ENCODE results near the gene KLK12. TPM values are rescaled to one million over a fixed set of nuclear protein-coding genes. Genes with fewer than 3 reads are reported as not detected.

KLK12 gene, protein sequence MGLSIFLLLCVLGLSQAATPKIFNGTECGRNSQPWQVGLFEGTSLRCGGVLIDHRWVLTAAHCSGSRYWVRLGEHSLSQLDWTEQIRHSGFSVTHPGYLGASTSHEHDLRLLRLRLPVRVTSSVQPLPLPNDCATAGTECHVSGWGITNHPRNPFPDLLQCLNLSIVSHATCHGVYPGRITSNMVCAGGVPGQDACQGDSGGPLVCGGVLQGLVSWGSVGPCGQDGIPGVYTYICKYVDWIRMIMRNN
- polyA plus RNA-seq (2013), result not detected

DNA sequence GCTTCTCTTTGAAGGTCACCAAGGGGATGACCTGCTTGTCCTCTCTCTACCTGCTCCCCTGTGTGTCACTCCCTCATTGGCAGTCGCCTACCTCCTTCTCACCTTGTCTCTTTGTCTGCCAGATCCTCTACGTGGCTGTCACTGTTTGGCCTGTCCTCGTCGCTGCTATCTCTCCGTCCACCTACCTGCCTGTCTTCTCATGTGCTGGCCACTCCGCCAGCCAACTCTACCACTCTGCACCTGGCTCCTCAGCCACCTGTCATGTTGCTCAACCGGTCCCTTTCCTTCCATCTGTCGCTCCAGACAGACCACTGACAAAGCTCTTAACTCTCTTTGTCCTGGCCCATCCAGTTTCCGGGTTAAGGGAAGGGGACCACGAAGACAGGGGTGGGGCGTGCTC, at the start of gene KLK12:
TSS of gene KLK12 (minus strand) at position 299 of the 400 bp plus-strand sequence. CDS start 381 bp downstream, outside the sequence.
- CTCF ChIA-PET, result no interaction called here
- 55% methylated on average over 5 of the region's 11 CpGs for WGBS (ENCODE audit: insufficient coverage)

DNA sequence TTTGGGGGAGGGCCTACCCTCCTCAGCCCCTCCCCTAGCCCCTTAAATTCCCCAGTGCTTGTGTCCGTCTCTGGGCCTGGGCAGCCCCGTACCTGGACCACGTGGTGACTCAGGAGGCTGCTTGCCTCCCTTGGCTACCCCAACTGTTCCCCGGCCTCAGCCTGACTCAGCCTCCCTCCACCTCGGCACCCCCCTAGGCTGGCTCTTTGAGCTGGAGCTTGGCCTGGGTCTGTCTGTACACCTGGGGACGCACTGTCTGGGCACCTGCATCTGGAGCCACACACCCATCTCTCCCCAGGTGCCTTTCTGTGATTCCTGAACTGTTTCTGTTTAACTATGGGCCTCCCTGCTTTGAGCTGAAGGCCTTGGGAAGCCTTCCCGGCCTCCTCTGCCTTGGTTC, 49.7 kb upstream of the KLK12 start:
- Histone ChIP-seq H3K4me3 (ENCODE audit: control insufficient read depth in 1 of 7, extremely low read depth in 1 of 7, insufficient read depth in 4 of 7, low read depth in 2 of 7, low read length in 6 of 7) (no peak overlapping the region), H3K27ac (ENCODE audit: insufficient read depth in 1 of 2, low read depth in 1 of 2, low read length in 2 of 2, poor library complexity in 1 of 2, severe bottlenecking in 2 of 2) (no peak overlapping the region), H3K4me1 (ENCODE audit: control extremely low read depth in 1 of 4, control insufficient read depth in 4 of 4, insufficient read depth in 4 of 4, low read length in 3 of 4) (no peaks in the 10 kb centered on the region), H3K27me3 (replicated peaks in 2 of 5; ENCODE audit: control insufficient read depth in 4 of 5, insufficient read depth in 5 of 5, low read length in 4 of 5) (peaks cover 0 to 22% (median 0%) of the 10 kb centered on the region in 5 experiments), H3K36me3 (ENCODE audit: control insufficient read depth in 4 of 4, insufficient read depth in 4 of 4, low read length in 3 of 4) (no peaks in the 10 kb centered on the region), H3K9me3 (ENCODE audit: control extremely low read depth in 1 of 5, control insufficient read depth in 4 of 5, insufficient read depth in 2 of 5, low read depth in 1 of 5, low read length in 4 of 5) (no peaks in the 10 kb centered on the region)
- CTCF ChIA-PET, result no interaction called here
- POLR2A ChIA-PET, result no interaction called here
- no peak for DNase-seq
- WGBS (ENCODE audit: insufficient coverage), result 88% methylated on average over 6 of the region's 7 CpGs

More for the DNA sequence above, at the start of gene KLK12:
- peaks cover 0 to 28% (median 0%) of the 10 kb centered on the region in 5 experiments for H3K27me3 ChIP-seq (replicated peaks in 2 of 5; ENCODE audit: control insufficient read depth in 4 of 5, insufficient read depth in 5 of 5, low read length in 4 of 5)
- no peaks in the 10 kb centered on the region for H3K4me1 ChIP-seq (ENCODE audit: control extremely low read depth in 1 of 4, control insufficient read depth in 4 of 4, insufficient read depth in 4 of 4, low read length in 3 of 4)
- no peak for DNase-seq
- no peak within 1 kb of the TSS for H3K4me3 ChIP-seq (ENCODE audit: control insufficient read depth in 1 of 7, extremely low read depth in 1 of 7, insufficient read depth in 4 of 7, low read depth in 2 of 7, low read length in 6 of 7)
- POLR2A ChIA-PET, result no interaction called here
- H3K9me3 ChIP-seq (ENCODE audit: control extremely low read depth in 1 of 5, control insufficient read depth in 4 of 5, insufficient read depth in 2 of 5, low read depth in 1 of 5, low read length in 4 of 5), result no peaks in the 10 kb centered on the region
- H3K36me3 ChIP-seq (ENCODE audit: control insufficient read depth in 4 of 4, insufficient read depth in 4 of 4, low read length in 3 of 4), result no peaks in the 10 kb centered on the region
- no peak within 1 kb of the TSS for H3K27ac ChIP-seq (ENCODE audit: insufficient read depth in 1 of 2, low read depth in 1 of 2, low read length in 2 of 2, poor library complexity in 1 of 2, severe bottlenecking in 2 of 2)

DNA sequence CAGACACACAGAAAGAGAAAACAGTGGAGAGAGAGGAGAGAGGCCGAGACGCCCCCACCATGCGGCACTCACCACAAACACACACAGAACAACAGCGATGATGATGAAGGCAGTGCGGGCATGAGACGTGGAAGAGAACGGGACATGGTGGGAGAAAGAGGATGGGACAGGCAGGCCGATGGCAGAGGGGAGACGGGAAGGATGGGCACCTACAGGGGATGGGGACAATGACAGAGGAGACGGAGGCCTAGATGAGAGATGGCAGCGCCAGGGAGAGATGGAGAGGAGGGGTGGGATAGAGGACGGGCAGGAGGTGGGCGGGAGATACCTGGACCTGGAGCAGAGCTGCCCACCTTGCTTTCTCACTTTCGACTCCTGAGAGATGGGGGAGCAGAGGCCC, 49.0 kb upstream of the KLK12 start:
- WGBS (ENCODE audit: insufficient coverage), result 85% methylated on average over 6 of the region's 14 CpGs
- Histone ChIP-seq H3K4me3 (ENCODE audit: control insufficient read depth in 1 of 7, extremely low read depth in 1 of 7, insufficient read depth in 4 of 7, low read depth in 2 of 7, low read length in 6 of 7) (no peak overlapping the region), H3K27ac (ENCODE audit: insufficient read depth in 1 of 2, low read depth in 1 of 2, low read length in 2 of 2, poor library complexity in 1 of 2, severe bottlenecking in 2 of 2) (no peak overlapping the region), H3K9me3 (ENCODE audit: control extremely low read depth in 1 of 5, control insufficient read depth in 4 of 5, insufficient read depth in 2 of 5, low read depth in 1 of 5, low read length in 4 of 5) (no peaks in the 10 kb centered on the region), H3K36me3 (ENCODE audit: control insufficient read depth in 4 of 4, insufficient read depth in 4 of 4, low read length in 3 of 4) (no peaks in the 10 kb centered on the region), H3K27me3 (replicated peaks in 2 of 5; ENCODE audit: control insufficient read depth in 4 of 5, insufficient read depth in 5 of 5, low read length in 4 of 5) (peaks cover 0 to 22% (median 0%) of the 10 kb centered on the region in 5 experiments), H3K4me1 (ENCODE audit: control extremely low read depth in 1 of 4, control insufficient read depth in 4 of 4, insufficient read depth in 4 of 4, low read length in 3 of 4) (no peaks in the 10 kb centered on the region)
- ChIA-PET POLR2A (no interaction called here), CTCF (interaction anchor here (1.1 kb wide), 1 partner anchor 12 kb away, joined by 4 read pairs; no protein-coding TSS in a partner anchor)
- no peak for DNase-seq

DNA sequence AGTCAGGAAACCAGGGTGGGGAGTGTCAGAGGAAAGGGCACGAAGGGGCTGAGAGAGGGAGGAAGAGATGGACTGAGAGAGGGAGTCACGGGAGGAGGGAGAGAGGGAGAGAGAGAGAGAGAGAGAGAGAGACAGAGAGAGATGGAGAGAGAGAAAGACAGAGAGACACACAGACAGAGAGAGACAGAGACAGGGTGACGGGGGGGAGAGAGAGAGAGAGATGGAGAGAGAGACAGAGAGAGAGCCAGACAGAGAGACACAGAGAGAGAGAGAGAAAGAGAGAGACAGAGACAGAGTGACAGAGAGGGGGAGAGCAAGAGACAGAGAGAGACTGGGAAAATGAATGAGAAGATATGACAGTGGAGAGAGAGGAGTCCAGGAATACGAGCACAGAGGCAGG, 48.4 kb upstream of the KLK12 start:
- no peak for DNase-seq
- ChIA-PET CTCF (interaction anchor here (1.1 kb wide), 1 partner anchor 13 kb away, joined by 4 read pairs; no protein-coding TSS in a partner anchor), POLR2A (no interaction called here)
- 57% methylated on average over 4 of the region's 4 CpGs for WGBS (ENCODE audit: insufficient coverage)
- H3K27ac ChIP-seq (ENCODE audit: insufficient read depth in 1 of 2, low read depth in 1 of 2, low read length in 2 of 2, poor library complexity in 1 of 2, severe bottlenecking in 2 of 2), result no peak overlapping the region
- H3K4me1 ChIP-seq (ENCODE audit: control extremely low read depth in 1 of 4, control insufficient read depth in 4 of 4, insufficient read depth in 4 of 4, low read length in 3 of 4), result no peaks in the 10 kb centered on the region
- no peaks in the 10 kb centered on the region for H3K36me3 ChIP-seq (ENCODE audit: control insufficient read depth in 4 of 4, insufficient read depth in 4 of 4, low read length in 3 of 4)
- H3K9me3 ChIP-seq (ENCODE audit: control extremely low read depth in 1 of 5, control insufficient read depth in 4 of 5, insufficient read depth in 2 of 5, low read depth in 1 of 5, low read length in 4 of 5), result no peaks in the 10 kb centered on the region
- peaks cover 0 to 22% (median 0%) of the 10 kb centered on the region in 5 experiments for H3K27me3 ChIP-seq (replicated peaks in 2 of 5; ENCODE audit: control insufficient read depth in 4 of 5, insufficient read depth in 5 of 5, low read length in 4 of 5)
- H3K4me3 ChIP-seq (ENCODE audit: control insufficient read depth in 1 of 7, extremely low read depth in 1 of 7, insufficient read depth in 4 of 7, low read depth in 2 of 7, low read length in 6 of 7), result no peak overlapping the region

DNA sequence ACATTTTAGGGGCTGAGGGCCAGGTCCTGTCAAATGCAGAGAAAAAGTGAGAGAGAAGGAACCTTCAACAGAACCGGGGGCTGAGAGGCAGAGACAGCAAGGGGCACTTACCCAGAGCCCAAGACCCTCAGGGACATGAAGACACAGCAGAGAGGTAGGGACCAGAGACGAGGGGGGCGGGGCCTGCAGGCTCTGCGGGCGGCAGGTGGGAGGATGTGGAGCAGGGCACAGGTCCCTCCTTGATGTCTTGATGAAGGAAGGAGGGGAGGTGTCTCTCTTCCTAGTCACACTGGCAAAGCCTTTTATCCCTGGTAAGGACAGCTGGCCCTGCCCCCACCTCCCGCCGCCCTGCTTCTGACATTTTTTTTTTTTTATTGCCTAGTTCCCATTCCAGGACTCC, 47.8 kb upstream of the KLK12 start, which contains the start of gene KLK14:
TSS of gene KLK14 (minus strand) at position 277 of the 400 bp plus-strand sequence. CDS start at position 4, 273 bp downstream.
- peaks cover 0 to 22% (median 0%) of the 10 kb centered on the region in 5 experiments for H3K27me3 ChIP-seq (replicated peaks in 2 of 5; ENCODE audit: control insufficient read depth in 4 of 5, insufficient read depth in 5 of 5, low read length in 4 of 5)
- H3K36me3 ChIP-seq (ENCODE audit: control insufficient read depth in 4 of 4, insufficient read depth in 4 of 4, low read length in 3 of 4), result no peaks in the 10 kb centered on the region
- no peak within 1 kb of the TSS for H3K27ac ChIP-seq (ENCODE audit: insufficient read depth in 1 of 2, low read depth in 1 of 2, low read length in 2 of 2, poor library complexity in 1 of 2, severe bottlenecking in 2 of 2)
- CTCF ChIA-PET, result no interaction called here
- 35% methylated on average over 2 of the region's 7 CpGs for WGBS (ENCODE audit: insufficient coverage)
- POLR2A ChIA-PET, result no interaction called here
- no peak for DNase-seq
- no peaks in the 10 kb centered on the region for H3K9me3 ChIP-seq (ENCODE audit: control extremely low read depth in 1 of 5, control insufficient read depth in 4 of 5, insufficient read depth in 2 of 5, low read depth in 1 of 5, low read length in 4 of 5)
- H3K4me1 ChIP-seq (ENCODE audit: control extremely low read depth in 1 of 4, control insufficient read depth in 4 of 4, insufficient read depth in 4 of 4, low read length in 3 of 4), result no peaks in the 10 kb centered on the region
- no peak within 1 kb of the TSS for H3K4me3 ChIP-seq (ENCODE audit: control insufficient read depth in 1 of 7, extremely low read depth in 1 of 7, insufficient read depth in 4 of 7, low read depth in 2 of 7, low read length in 6 of 7)

DNA sequence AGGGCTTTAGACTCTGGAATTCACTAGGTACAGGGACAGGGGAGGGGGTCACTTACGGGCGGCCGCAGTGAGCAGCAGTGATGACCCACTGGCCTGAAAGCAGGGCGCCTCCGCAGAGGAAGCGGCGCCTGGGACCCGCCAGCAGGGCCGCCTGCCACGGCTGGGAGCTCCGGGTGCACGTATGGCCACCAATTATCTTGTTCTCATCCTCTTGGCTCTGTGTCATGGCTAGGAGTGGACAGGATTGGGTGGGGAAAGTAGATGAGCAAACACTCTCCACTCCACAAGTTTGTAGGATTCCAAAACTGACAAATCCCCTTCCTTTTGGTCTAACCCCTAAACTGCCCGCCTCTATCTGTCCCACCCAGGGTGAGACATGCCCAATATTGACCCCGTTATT, 46.7 kb upstream of the KLK12 start:
- Histone ChIP-seq H3K4me1 (ENCODE audit: control extremely low read depth in 1 of 4, control insufficient read depth in 4 of 4, insufficient read depth in 4 of 4, low read length in 3 of 4) (no peaks in the 10 kb centered on the region), H3K27ac (ENCODE audit: insufficient read depth in 1 of 2, low read depth in 1 of 2, low read length in 2 of 2, poor library complexity in 1 of 2, severe bottlenecking in 2 of 2) (no peak overlapping the region), H3K36me3 (ENCODE audit: control insufficient read depth in 4 of 4, insufficient read depth in 4 of 4, low read length in 3 of 4) (no peaks in the 10 kb centered on the region), H3K4me3 (ENCODE audit: control insufficient read depth in 1 of 7, extremely low read depth in 1 of 7, insufficient read depth in 4 of 7, low read depth in 2 of 7, low read length in 6 of 7) (no peak overlapping the region), H3K27me3 (replicated peaks in 2 of 5; ENCODE audit: control insufficient read depth in 4 of 5, insufficient read depth in 5 of 5, low read length in 4 of 5) (peaks cover 0 to 22% (median 0%) of the 10 kb centered on the region in 5 experiments), H3K9me3 (ENCODE audit: control extremely low read depth in 1 of 5, control insufficient read depth in 4 of 5, insufficient read depth in 2 of 5, low read depth in 1 of 5, low read length in 4 of 5) (no peaks in the 10 kb centered on the region)
- DNase-seq, result no peak
- 97% methylated on average over 11 of the region's 14 CpGs for WGBS (ENCODE audit: insufficient coverage)
- POLR2A ChIA-PET, result no interaction called here
- CTCF ChIA-PET, result no interaction called here

DNA sequence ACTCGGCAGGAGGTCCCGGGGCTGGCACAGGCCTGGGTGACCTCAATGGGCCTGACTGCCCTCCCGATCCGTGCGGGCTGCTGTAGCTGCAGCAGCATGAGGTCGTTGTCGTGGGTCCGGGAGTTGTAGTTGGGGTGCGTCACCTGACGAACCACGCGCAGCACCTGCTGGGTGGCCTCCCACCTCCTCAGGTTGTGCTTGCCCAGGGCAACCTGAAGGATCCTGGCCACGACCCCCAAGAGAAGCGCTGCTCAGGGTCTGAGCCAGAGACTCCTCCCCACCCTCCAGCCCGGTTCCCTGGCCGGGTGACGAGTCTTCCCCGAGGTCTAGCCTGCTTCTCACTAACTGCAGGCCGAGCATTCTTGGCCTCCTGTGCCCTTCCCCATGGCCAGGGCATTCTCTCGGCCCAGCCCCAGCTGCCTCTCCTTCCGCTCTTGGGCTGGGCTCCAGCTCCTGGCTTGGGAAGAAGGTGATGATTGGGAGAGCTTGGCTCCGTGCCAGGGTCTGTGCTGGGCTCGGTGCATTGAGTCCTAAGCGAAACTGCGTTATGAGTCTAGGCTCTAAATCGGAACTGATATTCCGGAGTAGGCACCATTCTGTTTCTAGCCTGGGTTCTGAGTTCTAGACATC, 44.8 kb upstream of the KLK12 start:
- ChIA-PET POLR2A (no interaction called here), CTCF (interaction anchor here (1.0 kb wide), 1 partner anchor 17 kb away, joined by 3 read pairs; no protein-coding TSS in a partner anchor)
- H3K36me3 ChIP-seq (ENCODE audit: control insufficient read depth in 4 of 4, insufficient read depth in 4 of 4, low read length in 3 of 4), result no peaks in the 10 kb centered on the region
- no peak for DNase-seq
- H3K9me3 ChIP-seq (ENCODE audit: control extremely low read depth in 1 of 5, control insufficient read depth in 4 of 5, insufficient read depth in 2 of 5, low read depth in 1 of 5, low read length in 4 of 5), result no peaks in the 10 kb centered on the region
- WGBS (ENCODE audit: insufficient coverage), result 94% methylated on average over 27 of the region's 27 CpGs
- no peak overlapping the region for H3K4me3 ChIP-seq (ENCODE audit: control insufficient read depth in 1 of 7, extremely low read depth in 1 of 7, insufficient read depth in 4 of 7, low read depth in 2 of 7, low read length in 6 of 7)
- H3K4me1 ChIP-seq (ENCODE audit: control extremely low read depth in 1 of 4, control insufficient read depth in 4 of 4, insufficient read depth in 4 of 4, low read length in 3 of 4), result no peaks in the 10 kb centered on the region
- H3K27me3 ChIP-seq (replicated peaks in 2 of 5; ENCODE audit: control insufficient read depth in 4 of 5, insufficient read depth in 5 of 5, low read length in 4 of 5), result peaks cover 0 to 22% (median 2%) of the 10 kb centered on the region in 5 experiments
- no peak overlapping the region for H3K27ac ChIP-seq (ENCODE audit: insufficient read depth in 1 of 2, low read depth in 1 of 2, low read length in 2 of 2, poor library complexity in 1 of 2, severe bottlenecking in 2 of 2)
